DMS53 treated with DMSO at 0.1 percent for 48 hours (cell line): Measurements from ENCODE around the gene NSD2.

ENCODE experiments used
- DNase-seq: peaks from one replicate; lab custom pipeline; 2025; ENCODE audit not compliant: unreplicated experiment; lab: John Stamatoyannopoulos, UW

NSD2 gene

GRCh38 chr4:1967512-1968149 lies 96.4 kb downstream of the NSD2 start:
- DNase-seq = no peak

GRCh38 chr4:1968686-1969295 lies 97.6 kb downstream of the NSD2 start:
- DNase-seq = no peak

- DNase-seq = no peak
Observed at GRCh38 chr4:1969928-1970723, 98.9 kb downstream of the NSD2 start.

GRCh38 chr4:1970926-1971325 lies 99.7 kb downstream of the NSD2 start:
- DNase-seq = no peak

- DNase-seq = no peak
Observed at GRCh38 chr4:1971456-1972200, 100.4 kb downstream of the NSD2 start.

GRCh38 chr4:1972414-1972813 lies 101.2 kb downstream of the NSD2 start:
- DNase-seq = no peak

GRCh38 chr4:1973218-1973617 lies 102.0 kb downstream of the NSD2 start:
- no peak for DNase-seq

- DNase-seq = no peak
Observed at GRCh38 chr4:1973661-1974060, 102.5 kb downstream of the NSD2 start.

GRCh38 chr4:1974840-1975239 lies 103.6 kb downstream of the NSD2 start:
- no peak for DNase-seq

GRCh38 chr4:1975391-1975801 lies 104.2 kb downstream of the NSD2 start:
- no peak for DNase-seq

- no peak for DNase-seq
Observed at GRCh38 chr4:1975880-1976279, 104.7 kb downstream of the NSD2 start.

GRCh38 chr4:1976416-1977352 lies 105.5 kb downstream of the NSD2 start:
- DNase-seq = no peak

GRCh38 chr4:1978226-1978625 lies 107.0 kb downstream of the NSD2 start:
- no peak for DNase-seq

- no peak for DNase-seq
Observed at GRCh38 chr4:1978741-1979476, 107.7 kb downstream of the NSD2 start.

- no peak for DNase-seq
Observed at GRCh38 chr4:1979477-1980196, 108.4 kb downstream of the NSD2 start.

GRCh38 chr4:1980561-1981041 lies 109.4 kb downstream of the NSD2 start:
- DNase-seq = no peak

GRCh38 chr4:1981251-1982058 lies 110.3 kb downstream of the NSD2 start:
- no peak for DNase-seq
